Measurements from ENCODE around the gene PLCH1. TPM values are rescaled to one million over a fixed set of nuclear protein-coding genes. Genes with fewer than 3 reads are reported as not detected.

The PLCH1 gene
- total and polyA plus RNA-seq, 10 of the 15 experiments (the other 5 are each of a cell fraction or from before 2014, with no cell fraction given) = 0.03 to 0.22 (median 0.04) TPM; not detected in 5

GRCh38 chr3:155485897-155486296 lies 259.0 kb downstream of the PLCH1 start:
- BruUV-seq (replicated peaks) = no TSS peak
- TF ChIP-seq EP300 (IDR thresholded peaks at IDR 0.05; ENCODE audit: borderline replicate concordance in 1 of 2, control insufficient read depth in 1 of 2, low read depth in 2 of 2, low read length in 2 of 2) (no peak), CEBPZ (IDR thresholded peaks at IDR 0.05; ENCODE audit: low read depth, low read length) (no peak), GATAD2B (conservative IDR thresholded peaks at IDR 0.05; ENCODE audit: low read depth) (no peak), HSF1 (IDR thresholded peaks at IDR 0.05; ENCODE audit: low read depth, low read length) (no peak), NR2F1 (conservative IDR thresholded peaks at IDR 0.05) (no peak), TARDBP (IDR thresholded peaks at IDR 0.05; ENCODE audit: borderline replicate concordance) (no peak), REST (IDR thresholded peaks at IDR 0.05; ENCODE audit: low read depth, low read length) (no peak), ASH2L (IDR thresholded peaks at IDR 0.05; ENCODE audit: borderline replicate concordance, low read depth) (no peak), ATF3 (IDR thresholded peaks at IDR 0.05; ENCODE audit: borderline replicate concordance, extremely low read depth, low read depth, low read length) (no peak), POLR2A (IDR thresholded peaks at IDR 0.05; ENCODE audit: low read depth, low read length) (no peak), EZH2 (IDR thresholded peaks at IDR 0.05; ENCODE audit: borderline replicate concordance, control insufficient read depth, low read depth, low read length) (no peak), RB1 (IDR thresholded peaks at IDR 0.05; ENCODE audit: borderline replicate concordance) (no peak), MEF2B (IDR thresholded peaks at IDR 0.05; ENCODE audit: partially characterized antibody, poor library complexity, severe bottlenecking) (no peak), RFX5 (IDR thresholded peaks at IDR 0.05; ENCODE audit: low read depth, low read length) (no peak), ZNF217 (IDR thresholded peaks at IDR 0.05) (no peak)
- Histone ChIP-seq H3K27me3 (replicated peaks in 1 of 2; ENCODE audit: control insufficient read depth in 2 of 2, insufficient read depth in 2 of 2, low read length in 1 of 2) (no peaks in the 10 kb centered on the region; a peak in 1 of 4 replicates), H3K79me2 (ENCODE audit: control insufficient read depth, insufficient read depth, low read length) (no peaks in the 10 kb centered on the region), H3K4me1 (ENCODE audit: control insufficient read depth, insufficient read depth, low read length) (no peaks in the 10 kb centered on the region), H4K20me1 (ENCODE audit: control insufficient read depth, insufficient read depth) (no peaks in the 10 kb centered on the region), H3K4me2 (ENCODE audit: control insufficient read depth, insufficient read depth) (no peak overlapping the region), H2AFZ (ENCODE audit: control insufficient read depth, low read depth, low read length) (no peak overlapping the region), H3K9me3 (replicated peaks; ENCODE audit: control insufficient read depth, insufficient read depth, low read length) (no peaks in the 10 kb centered on the region), H3K9ac (ENCODE audit: control insufficient read depth, insufficient read depth, low read length) (no peak overlapping the region), H3K4me3 (no peak overlapping the region), H3K27ac (ENCODE audit: control insufficient read depth, insufficient read depth) (no peak overlapping the region), H3K36me3 (ENCODE audit: control insufficient read depth in 2 of 2, insufficient read depth in 2 of 2, low read length in 1 of 2) (no peaks in the 10 kb centered on the region)
- in situ Hi-C loops (cut with MboI) = no loop called here
- ChIA-PET SMC1A (ENCODE audit: uncharacterized antibody, unreplicated experiment) (no interaction called here), CTCF (no interaction called here), RAD21 (ENCODE audit: unreplicated experiment) (no interaction called here), POLR2A (no interaction called here)
- WGBS (ENCODE audit: insufficient coverage, insufficient replicate concordance, low lambda C conversion rate, missing lambda C conversion rate) = 0% methylated on average over 1 of the region's 1 CpG
- no peak for ATAC-seq
- FAIRE-seq = no peak
- no peak for DNase-seq (ENCODE audit: low read depth, low spot score)
- intact Hi-C loops (cut with micrococcal nuclease; ENCODE audit: unreplicated experiment) = no loop called here
